CD14-positive monocyte (primary cell): Measurements from ENCODE around the gene TEX19. TPM values are rescaled to one million over a fixed set of nuclear protein-coding genes. Genes with fewer than 3 reads are reported as not detected.
A peak's percentile ranks its signal among the peaks of the same experiment; 100 is the strongest.

Experiments
- DNase-seq, 3 donors: peaks; one replicate each; pipeline ENCODE4 v3.0.0-alpha.2; 2011 to 2022
- H2AFZ ChIP-seq: 2 replicates; pipeline ENCODE4 v1.6.0; 2012; ENCODE audit warnings: mild to moderate bottlenecking, low read depth, low read length, inconsistent platforms; ENCODE audit not compliant: insufficient read depth, poor library complexity, severe bottlenecking
- H3K27ac ChIP-seq, 2 donors: 1 replicate in 1 of 2; 2 replicates in 1 of 2; pipeline ENCODE4 v1.5.1; 2012 to 2013; ENCODE audit warnings: low read length in 2 of 2, control low read depth in 1 of 2, inconsistent platforms in 1 of 2, low read depth in 1 of 2, mild to moderate bottlenecking in 1 of 2
- H3K27me3 ChIP-seq, 2 donors: one replicate each; pipeline versions ENCODE4 v1.6.0 to v1.6.1; 2011 to 2013; ENCODE audit warnings: low read length in 2 of 2; ENCODE audit not compliant: control insufficient read depth in 2 of 2, insufficient read depth in 2 of 2
- H3K36me3 ChIP-seq, 2 donors: replicated peaks in 1 of 2; 1 replicate in 1 of 2; 2 replicates in 1 of 2; pipeline versions ENCODE4 v1.5.1 to v1.6.1; 2012 to 2013; ENCODE audit warnings: low read length in 2 of 2, control low read depth in 1 of 2, inconsistent platforms in 1 of 2, mild to moderate bottlenecking in 1 of 2; ENCODE audit not compliant: insufficient read depth in 2 of 2, control insufficient read depth in 1 of 2
- H3K4me1 ChIP-seq, 2 donors: 1 replicate in 1 of 2; 2 replicates in 1 of 2; pipeline versions ENCODE4 v1.5.1 to v1.6.1; 2012 to 2013; ENCODE audit warnings: low read length in 2 of 2, control low read depth in 1 of 2, inconsistent platforms in 1 of 2, mild to moderate bottlenecking in 1 of 2, moderate library complexity in 1 of 2; ENCODE audit not compliant: insufficient read depth in 2 of 2, control insufficient read depth in 1 of 2
- H3K4me2 ChIP-seq: replicated peaks from 2 replicates; pipeline ENCODE3; 2012; ENCODE audit warnings: low read length, moderate library complexity, mild to moderate bottlenecking; ENCODE audit not compliant: poor library complexity, severe bottlenecking; ENCODE audit errors: extremely low read depth
- H3K4me3 ChIP-seq, 3 experiments: fragments of 200-600 bp in 1 of 3; sonication (generic) in 1 of 3; replicated peaks in 1 of 3; 1 replicate in 2 of 3; 2 replicates in 1 of 3; pipeline ENCODE4 v1.5.1; 2011 to 2013; ENCODE audit warnings: low read length in 3 of 3, mild to moderate bottlenecking in 3 of 3, control low read depth in 2 of 3, low read depth in 2 of 3, inconsistent platforms in 1 of 3, moderate library complexity in 1 of 3
- H3K79me2 ChIP-seq: 2 replicates; pipeline ENCODE4 v1.6.0; 2012; ENCODE audit warnings: mild to moderate bottlenecking, control low read depth, inconsistent platforms, low read length, moderate library complexity; ENCODE audit not compliant: insufficient read depth
- H3K9ac ChIP-seq: 2 replicates; pipeline ENCODE4 v1.6.0; 2017; ENCODE audit warnings: low read length, mild to moderate bottlenecking; ENCODE audit not compliant: insufficient read depth, poor library complexity, severe bottlenecking
- H3K9me3 ChIP-seq, 2 donors: replicated peaks in 1 of 2; 1 replicate in 1 of 2; 2 replicates in 1 of 2; pipeline versions ENCODE4 v1.5.1 to v1.6.1; 2012 to 2013; ENCODE audit warnings: low read length in 2 of 2, control low read depth in 1 of 2; ENCODE audit not compliant: control insufficient read depth in 1 of 2, insufficient read depth in 1 of 2
- H4K20me1 ChIP-seq: 2 replicates; pipeline ENCODE4 v1.6.0; 2012; ENCODE audit warnings: mild to moderate bottlenecking, low read length, control low read depth, moderate library complexity; ENCODE audit not compliant: insufficient read depth
- H3K27ac Mint-ChIP-seq, 7 donors: one replicate each; pipeline ENCODE4 v1.8.0; 2020; ENCODE audit warnings: mild to moderate bottlenecking in 7 of 7, mixed read lengths in 7 of 7, moderate library complexity in 6 of 7, inconsistent platforms in 2 of 7
- H3K27me3 Mint-ChIP-seq, 3 donors: one replicate each; pipeline ENCODE4 v1.8.0; 2021 to 2022; ENCODE audit warnings: low read depth in 3 of 3, mild to moderate bottlenecking in 3 of 3, mixed read lengths in 3 of 3, moderate library complexity in 3 of 3, inconsistent platforms in 1 of 3
- H3K36me3 Mint-ChIP-seq, 2 donors: one replicate each; pipeline ENCODE4 v1.8.0; 2020; ENCODE audit warnings: mixed read lengths in 2 of 2, inconsistent platforms in 1 of 2, mild to moderate bottlenecking in 1 of 2
- H3K4me1 Mint-ChIP-seq: one replicate; pipeline ENCODE4 v1.8.0; 2020; ENCODE audit warnings: mild to moderate bottlenecking, mixed read lengths
- H3K4me3 Mint-ChIP-seq, 2 donors: one replicate each; pipeline ENCODE4 v1.8.0; 2020; ENCODE audit warnings: mild to moderate bottlenecking in 2 of 2, mixed read lengths in 2 of 2, moderate library complexity in 1 of 2
- H3K9me3 Mint-ChIP-seq, 7 donors: one replicate each; pipeline ENCODE4 v1.8.0; 2020 to 2022; ENCODE audit warnings: mixed read lengths in 7 of 7, mild to moderate bottlenecking in 6 of 7, moderate library complexity in 6 of 7, inconsistent platforms in 2 of 7
- WGBS: methylation state at CpG from one replicate; pipeline ENCODE4 v1.1.5; 2013; ENCODE audit warnings: missing lambda C conversion rate; ENCODE audit not compliant: insufficient coverage; 5-methylcytosine and 5-hydroxymethylcytosine counted together
- intact Hi-C, 2 donors: fragments of 100-400 bp; cut with micrococcal nuclease; formaldehyde crosslinking; loops; one replicate each; pipeline versions ENCODE4 v1.15.0 to v1.15.1; 2023
- polyA plus RNA-seq, 3 donors: library from polyadenylated mRNA; depleted of rRNA in 1 of 3; unstranded in 2 of 3; stranded (reverse) in 1 of 3; fragments of 300-500 nt in 2 of 3; fragments of >200 nt in 1 of 3; fragmentation: Illumina TruSeq in 2 of 3; gene quantifications; 1 replicate in 2 of 3; 2 replicates in 1 of 3; pipeline ENCODE4 v1.2.3, GENCODE V29; 2012 to 2021
- TF ChIP-seq, protein P1 (sequence below): fragments of 200-600 bp; IDR thresholded peaks from one replicate; pipeline ENCODE4 v1.8.0; 2022; ENCODE audit warnings: antibody characterized with exemption, mild to moderate bottlenecking

The TEX19 gene
- polyA plus RNA-seq, 3 donors, result not detected

DNA sequence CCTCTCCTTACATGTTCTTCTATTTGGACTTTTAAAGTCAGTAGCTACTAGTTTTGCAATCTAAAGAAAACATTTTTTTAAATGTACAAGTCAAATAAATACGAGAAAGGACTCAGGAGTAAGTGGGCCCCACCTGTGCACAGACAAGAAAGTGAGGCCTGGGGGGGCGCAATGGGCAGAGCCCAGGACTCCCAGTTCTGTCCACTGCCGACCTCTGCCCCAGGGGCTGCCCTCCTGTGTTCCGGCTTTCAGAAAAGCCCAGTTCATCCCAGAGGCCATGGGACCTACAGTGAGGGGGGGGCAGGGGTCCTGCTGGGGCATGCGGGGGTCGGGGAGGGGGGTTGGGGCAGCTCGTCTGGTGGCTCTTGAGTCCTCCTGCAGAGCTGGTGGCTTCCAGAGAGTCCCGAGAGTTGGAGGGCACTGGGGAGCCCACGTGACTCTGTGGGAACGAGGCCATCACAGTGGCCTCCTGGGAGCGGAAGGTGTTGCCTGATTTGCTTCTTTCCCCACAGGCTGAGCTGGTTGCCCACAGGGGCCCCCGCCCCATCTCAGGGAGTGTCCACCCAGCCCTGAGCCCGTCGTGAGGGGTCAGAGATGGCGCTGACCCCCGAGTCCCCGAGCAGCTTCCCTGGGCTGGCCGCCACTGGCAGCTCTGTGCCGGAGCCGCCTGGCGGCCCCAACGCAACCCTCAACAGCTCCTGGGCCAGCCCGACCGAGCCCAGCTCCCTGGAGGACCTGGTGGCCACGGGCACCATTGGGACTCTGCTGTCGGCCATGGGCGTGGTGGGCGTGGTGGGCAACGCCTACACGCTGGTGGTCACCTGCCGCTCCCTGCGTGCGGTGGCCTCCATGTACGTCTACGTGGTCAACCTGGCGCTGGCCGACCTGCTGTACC is 14.9 kb downstream of the TEX19 start:
- WGBS, result 95% methylated on average over 33 of the region's 37 CpGs
- H3K4me2 ChIP-seq, result no peak overlapping the region
- H3K27me3 ChIP-seq, result peaks cover 24 to 68% of the 10 kb centered on the region in 2 donors
- no peaks in the 10 kb centered on the region for H4K20me1 ChIP-seq
- no peaks in the 10 kb centered on the region for H3K79me2 ChIP-seq
- intact Hi-C loops, result no loop called here
- H3K9ac ChIP-seq, result no peak overlapping the region
- H3K4me1 Mint-ChIP-seq, result peaks cover 13% of the 10 kb centered on the region
- DNase-seq, result no peak
- H3K4me3 Mint-ChIP-seq, result peak overlapping the region in 1 of 2 donors; percentile 81
- peaks cover 4 to 13% of the 10 kb centered on the region in 2 donors for H3K4me1 ChIP-seq
- H3K4me3 ChIP-seq, result no peak overlapping the region
- no peak overlapping the region for H3K27ac ChIP-seq
- H3K9me3 ChIP-seq, result peaks cover 0 to 7% of the 10 kb centered on the region in 2 donors
- H3K27me3 Mint-ChIP-seq, result peaks cover 58 to 89% (median 73%) of the 10 kb centered on the region in 3 donors
- peaks cover 0 to 1% of the 10 kb centered on the region in 2 donors for H3K36me3 Mint-ChIP-seq
- TF ChIP-seq, protein P1, sequence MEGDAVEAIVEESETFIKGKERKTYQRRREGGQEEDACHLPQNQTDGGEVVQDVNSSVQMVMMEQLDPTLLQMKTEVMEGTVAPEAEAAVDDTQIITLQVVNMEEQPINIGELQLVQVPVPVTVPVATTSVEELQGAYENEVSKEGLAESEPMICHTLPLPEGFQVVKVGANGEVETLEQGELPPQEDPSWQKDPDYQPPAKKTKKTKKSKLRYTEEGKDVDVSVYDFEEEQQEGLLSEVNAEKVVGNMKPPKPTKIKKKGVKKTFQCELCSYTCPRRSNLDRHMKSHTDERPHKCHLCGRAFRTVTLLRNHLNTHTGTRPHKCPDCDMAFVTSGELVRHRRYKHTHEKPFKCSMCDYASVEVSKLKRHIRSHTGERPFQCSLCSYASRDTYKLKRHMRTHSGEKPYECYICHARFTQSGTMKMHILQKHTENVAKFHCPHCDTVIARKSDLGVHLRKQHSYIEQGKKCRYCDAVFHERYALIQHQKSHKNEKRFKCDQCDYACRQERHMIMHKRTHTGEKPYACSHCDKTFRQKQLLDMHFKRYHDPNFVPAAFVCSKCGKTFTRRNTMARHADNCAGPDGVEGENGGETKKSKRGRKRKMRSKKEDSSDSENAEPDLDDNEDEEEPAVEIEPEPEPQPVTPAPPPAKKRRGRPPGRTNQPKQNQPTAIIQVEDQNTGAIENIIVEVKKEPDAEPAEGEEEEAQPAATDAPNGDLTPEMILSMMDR, result no peak
- H3K9me3 Mint-ChIP-seq, result peaks cover 0 to 16% (median 5%) of the 10 kb centered on the region in 7 donors
- H2AFZ ChIP-seq, result no peak overlapping the region
- no peak overlapping the region for H3K27ac Mint-ChIP-seq
- H3K36me3 ChIP-seq, result no peaks in the 10 kb centered on the region

DNA sequence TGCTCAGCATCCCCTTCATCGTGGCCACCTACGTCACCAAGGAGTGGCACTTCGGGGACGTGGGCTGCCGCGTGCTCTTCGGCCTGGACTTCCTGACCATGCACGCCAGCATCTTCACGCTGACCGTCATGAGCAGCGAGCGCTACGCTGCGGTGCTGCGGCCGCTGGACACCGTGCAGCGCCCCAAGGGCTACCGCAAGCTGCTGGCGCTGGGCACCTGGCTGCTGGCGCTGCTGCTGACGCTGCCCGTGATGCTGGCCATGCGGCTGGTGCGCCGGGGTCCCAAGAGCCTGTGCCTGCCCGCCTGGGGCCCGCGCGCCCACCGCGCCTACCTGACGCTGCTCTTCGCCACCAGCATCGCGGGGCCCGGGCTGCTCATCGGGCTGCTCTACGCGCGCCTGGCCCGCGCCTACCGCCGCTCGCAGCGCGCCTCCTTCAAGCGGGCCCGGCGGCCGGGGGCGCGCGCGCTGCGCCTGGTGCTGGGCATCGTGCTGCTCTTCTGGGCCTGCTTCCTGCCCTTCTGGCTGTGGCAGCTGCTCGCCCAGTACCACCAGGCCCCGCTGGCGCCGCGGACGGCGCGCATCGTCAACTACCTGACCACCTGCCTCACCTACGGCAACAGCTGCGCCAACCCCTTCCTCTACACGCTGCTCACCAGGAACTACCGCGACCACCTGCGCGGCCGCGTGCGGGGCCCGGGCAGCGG is 15.7 kb downstream of the TEX19 start:
- Histone ChIP-seq H3K4me1 (peaks cover 4 to 13% of the 10 kb centered on the region in 2 donors), H2AFZ (no peak overlapping the region), H4K20me1 (no peaks in the 10 kb centered on the region), H3K36me3 (no peaks in the 10 kb centered on the region), H3K4me3 (no peak overlapping the region), H3K4me2 (no peak overlapping the region), H3K9me3 (peaks cover 0 to 7% of the 10 kb centered on the region in 2 donors), H3K27ac (no peak overlapping the region), H3K79me2 (no peaks in the 10 kb centered on the region), H3K9ac (no peak overlapping the region), H3K27me3 (peaks cover 22 to 61% of the 10 kb centered on the region in 2 donors)
- H3K4me3 Mint-ChIP-seq, result peak overlapping the region in 1 of 2 donors; percentile 57
- intact Hi-C loops, result no loop called here
- H3K27me3 Mint-ChIP-seq, result peaks cover 56 to 86% (median 66%) of the 10 kb centered on the region in 3 donors
- H3K9me3 Mint-ChIP-seq, result peaks cover 0 to 14% (median 5%) of the 10 kb centered on the region in 7 donors
- peaks cover 0 to 1% of the 10 kb centered on the region in 2 donors for H3K36me3 Mint-ChIP-seq
- peaks cover 13% of the 10 kb centered on the region for H3K4me1 Mint-ChIP-seq
- no peak overlapping the region for H3K27ac Mint-ChIP-seq
- no peak for DNase-seq
- TF ChIP-seq, protein P1, result no peak
- WGBS, result 31% methylated on average over 79 of the region's 79 CpGs
